Heart left ventricle (tissue), 16 donors: ENCODE data around the gene CST2. TPM values are rescaled to one million over a fixed set of nuclear protein-coding genes. Genes with fewer than 3 reads are reported as not detected.
"Not testable (repeated sequence)": the region's sequence is repeated elsewhere in the genome, so short reads cannot be mapped to it uniquely, and the experiment has no call there.

Source experiments
- ATAC-seq, 4 donors: fragments of 200-7000 bp; cut with Tn5 transposase; one replicate each; pipeline ENCODE4 v1.9.1; 2020 to 2022; ENCODE audit warnings: moderate library complexity in 4 of 4, mild to moderate bottlenecking in 3 of 4, moderate number of reproducible peaks in 1 of 4
- DNase-seq, 5 donors: peaks; one replicate each; pipeline ENCODE4 v3.0.0-alpha.2; 2020
- H3K27ac ChIP-seq, 12 donors: fragments of 200-600 bp; sonication (generic) in 4 of 12; one replicate each; pipeline versions ENCODE4 v1.5.0 to v1.8.0; 2016 to 2022; ENCODE audit warnings: mild to moderate bottlenecking in 2 of 12
- H3K27me3 ChIP-seq, 9 donors: fragments of 200-600 bp; sonication (generic) in 2 of 9; one replicate each; pipeline versions ENCODE4 v1.5.1 to v1.8.0; 2016 to 2022; ENCODE audit warnings: mild to moderate bottlenecking in 3 of 9
- H3K36me3 ChIP-seq, 9 donors: fragments of 200-600 bp; sonication (generic) in 2 of 9; one replicate each; pipeline versions ENCODE4 v1.5.0 to v1.8.0; 2018 to 2022; ENCODE audit warnings: mild to moderate bottlenecking in 2 of 9
- H3K4me1 ChIP-seq, 12 donors: fragments of 200-600 bp; sonication (generic) in 4 of 12; one replicate each; pipeline versions ENCODE4 v1.5.0 to v1.8.0; 2016 to 2022; ENCODE audit warnings: mild to moderate bottlenecking in 3 of 12
- H3K4me3 ChIP-seq, 12 donors: fragments of 200-600 bp; sonication (generic) in 4 of 12; one replicate each; pipeline versions ENCODE4 v1.5.0 to v1.8.0; 2017 to 2022; ENCODE audit warnings: mild to moderate bottlenecking in 9 of 12, moderate library complexity in 4 of 12
- H3K9me3 ChIP-seq, 12 donors: fragments of 200-600 bp; sonication (generic) in 4 of 12; one replicate each; pipeline versions ENCODE4 v1.5.0 to v1.8.0; 2016 to 2022; ENCODE audit warnings: mild to moderate bottlenecking in 1 of 12
- POLR2A ChIP-seq, 2 donors: fragments of 450-650 bp; IDR thresholded peaks; one replicate each; pipeline ENCODE4 v1.6.1; 2017; ENCODE audit warnings: antibody characterized with exemption in 2 of 2, mild to moderate bottlenecking in 2 of 2, moderate library complexity in 2 of 2
- WGBS, 4 donors: extraction: QIAGEN DNeasy Blood & Tissue Kit in 2 of 4; methylation state at CpG; one replicate each; pipeline versions ENCODE4 v1.1.5 to v1.1.7; 2013 to 2018; 5-methylcytosine and 5-hydroxymethylcytosine counted together
- intact Hi-C, 10 donors: fragments of 100-400 bp; cut with DNase I; formaldehyde crosslinking; loops; one replicate each; pipeline versions ENCODE4 v1.11.1 to v1.14.2; 2022
- polyA plus RNA-seq, 2 donors: library from polyadenylated mRNA; stranded (reverse); fragments of 200-250 nt; gene quantifications; one replicate each; pipeline ENCODE4 v1.2.3, GENCODE V29; 2013
- total RNA-seq, 9 donors: library from RNA; depleted of rRNA in 2 of 9; stranded (reverse); fragments of >200 nt in 2 of 9; fragmentation: NEBNext Ultra II Directional in 3 of 9; extraction: Animal tissue kit (Norgen Biotek cat#: 25700) in 3 of 9; gene quantifications; one replicate each; pipeline versions ENCODE4 v1.1.0 to v1.2.4, GENCODE V29; 2016 to 2023
- TF ChIP-seq, protein P1 (sequence below), 12 donors: fragments of 200-600 bp; sonication (generic) in 4 of 12; IDR thresholded peaks; one replicate each; pipeline versions ENCODE4 v1.5.0 to v1.8.0; 2018 to 2022; ENCODE audit warnings: antibody characterized with exemption in 12 of 12, mild to moderate bottlenecking in 5 of 12
- donor health status: ischemic (EF 13 %, LVEDD 7.1; RV severe dilation, severe dysfunction).
- donor health status: healthy with polysubstance abuse.
- donor health status: DM: no; HTN: yes; CAD: no.
- donor health status: DM: no; HTN: no; CAD: no.
- donor health status: ischemic (EF 25% LVEDD 6.9; RV normal size, moderate dysfunction).
- donor health status: ischemic (EF 25% LVEDD 5.7; RV mildly dilated, moderate dysfunction).
- donor health status: healthy.
- donor health status: DM: yes; HTN: yes; CAD: no.
- donor health status: ischemic (EF 35%, LVEDD 5.7; RV mildly dilated, moderate dysfunction).
- donor health status: nonischemic (EF 11% LVEDD 7.7; RV severe dilation, severe dysfunction).
- donor health status: DM: yes; HTN: yes; CAD: no.
- donor health status: PGD.
- donor health status: ischemic (EF 29% LVEDD 5.4; RV normal size, mild dysfunction).
- donor health status: nonischemic (EF 23%, LVEDD 6.1; RV moderate dilation, normal function).

The CST2 gene
- total and polyA plus RNA-seq, 11 donors, result 0.37 to 0.56 TPM; not detected in 9

DNA sequence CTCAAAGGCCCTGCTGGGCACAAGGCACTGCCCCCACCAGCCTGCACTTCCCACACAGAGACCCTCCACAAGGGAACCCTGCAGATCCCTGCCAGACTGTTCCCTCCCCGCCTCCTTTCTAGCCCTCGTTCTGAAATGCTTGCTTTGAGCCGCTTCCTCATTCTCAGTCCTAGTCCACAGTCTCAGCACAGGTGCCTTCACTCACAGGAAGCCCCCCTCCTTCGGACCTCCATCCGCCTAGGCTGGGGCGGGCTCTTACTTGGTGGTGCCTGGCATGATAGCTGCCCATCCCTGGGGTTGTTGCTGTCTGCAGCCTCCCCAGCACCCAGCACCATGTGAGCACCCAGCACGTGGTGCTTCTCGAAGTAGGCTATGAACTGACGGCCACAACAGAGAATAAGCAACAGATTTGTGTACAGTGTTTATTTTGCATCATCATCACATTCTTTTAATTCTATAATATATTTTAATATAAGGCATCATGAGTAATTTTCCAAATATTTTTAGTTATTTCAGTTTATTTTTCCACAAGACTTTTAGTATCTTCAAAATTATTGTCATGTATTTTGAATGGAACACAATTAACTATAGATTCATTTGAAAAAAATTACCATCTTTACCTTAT is 40.7 kb upstream of the CST2 start:
- DNase-seq, result no peak
- no peaks in the 10 kb centered on the region for H3K4me1 ChIP-seq
- no peaks in the 10 kb centered on the region for H3K36me3 ChIP-seq
- peaks cover 4 to 66% (median 9%) of the 10 kb centered on the region in 9 donors for H3K27me3 ChIP-seq
- ATAC-seq, result no peak
- TF ChIP-seq, protein P1, sequence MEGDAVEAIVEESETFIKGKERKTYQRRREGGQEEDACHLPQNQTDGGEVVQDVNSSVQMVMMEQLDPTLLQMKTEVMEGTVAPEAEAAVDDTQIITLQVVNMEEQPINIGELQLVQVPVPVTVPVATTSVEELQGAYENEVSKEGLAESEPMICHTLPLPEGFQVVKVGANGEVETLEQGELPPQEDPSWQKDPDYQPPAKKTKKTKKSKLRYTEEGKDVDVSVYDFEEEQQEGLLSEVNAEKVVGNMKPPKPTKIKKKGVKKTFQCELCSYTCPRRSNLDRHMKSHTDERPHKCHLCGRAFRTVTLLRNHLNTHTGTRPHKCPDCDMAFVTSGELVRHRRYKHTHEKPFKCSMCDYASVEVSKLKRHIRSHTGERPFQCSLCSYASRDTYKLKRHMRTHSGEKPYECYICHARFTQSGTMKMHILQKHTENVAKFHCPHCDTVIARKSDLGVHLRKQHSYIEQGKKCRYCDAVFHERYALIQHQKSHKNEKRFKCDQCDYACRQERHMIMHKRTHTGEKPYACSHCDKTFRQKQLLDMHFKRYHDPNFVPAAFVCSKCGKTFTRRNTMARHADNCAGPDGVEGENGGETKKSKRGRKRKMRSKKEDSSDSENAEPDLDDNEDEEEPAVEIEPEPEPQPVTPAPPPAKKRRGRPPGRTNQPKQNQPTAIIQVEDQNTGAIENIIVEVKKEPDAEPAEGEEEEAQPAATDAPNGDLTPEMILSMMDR (IDR thresholded peaks at IDR 0.05), result no peak
- no peak for TF ChIP-seq POLR2A (IDR thresholded peaks at IDR 0.05)
- H3K9me3 ChIP-seq, result peaks cover 0 to 12% (median 0%) of the 10 kb centered on the region in 12 donors
- intact Hi-C loops, result no loop called here
- no peak overlapping the region for H3K27ac ChIP-seq
- WGBS, 4 donors, result 45 to 61% (median 50%) methylated on average over 8 to 9 of the region's 9 CpGs
- H3K4me3 ChIP-seq, result no peak overlapping the region

DNA sequence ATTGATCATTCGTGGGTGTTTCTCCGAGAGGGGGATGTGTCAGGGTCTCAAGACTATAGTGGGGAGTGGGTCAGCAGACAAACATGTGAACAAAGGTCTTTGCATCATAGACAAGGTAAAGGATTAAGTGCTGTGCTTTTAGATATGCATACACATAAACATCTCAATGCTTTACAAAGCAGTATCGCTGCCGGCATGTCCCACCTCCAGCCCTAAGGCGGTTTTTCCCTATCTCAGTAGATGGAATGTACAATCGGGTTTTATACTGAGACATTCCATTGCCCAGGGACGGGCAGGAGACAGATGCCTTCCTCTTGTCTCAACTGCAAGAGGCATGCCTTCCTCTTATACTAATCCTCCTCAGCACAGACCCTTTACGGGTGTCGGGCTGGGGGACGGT is 34.2 kb upstream of the CST2 start:
- ATAC-seq, intact Hi-C loops, H3K4me1 ChIP-seq, H3K4me3 ChIP-seq, H3K27ac ChIP-seq, DNase-seq, H3K36me3 ChIP-seq: not testable (repeated sequence)
- Histone ChIP-seq H3K9me3 (peaks cover 0 to 12% (median 0%) of the 10 kb centered on the region in 12 donors), H3K27me3 (peaks cover 0 to 19% (median 0%) of the 10 kb centered on the region in 9 donors)
- WGBS, 4 donors, result 31 to 45% (median 35%) methylated on average over 9 to 10 of the region's 10 CpGs

DNA sequence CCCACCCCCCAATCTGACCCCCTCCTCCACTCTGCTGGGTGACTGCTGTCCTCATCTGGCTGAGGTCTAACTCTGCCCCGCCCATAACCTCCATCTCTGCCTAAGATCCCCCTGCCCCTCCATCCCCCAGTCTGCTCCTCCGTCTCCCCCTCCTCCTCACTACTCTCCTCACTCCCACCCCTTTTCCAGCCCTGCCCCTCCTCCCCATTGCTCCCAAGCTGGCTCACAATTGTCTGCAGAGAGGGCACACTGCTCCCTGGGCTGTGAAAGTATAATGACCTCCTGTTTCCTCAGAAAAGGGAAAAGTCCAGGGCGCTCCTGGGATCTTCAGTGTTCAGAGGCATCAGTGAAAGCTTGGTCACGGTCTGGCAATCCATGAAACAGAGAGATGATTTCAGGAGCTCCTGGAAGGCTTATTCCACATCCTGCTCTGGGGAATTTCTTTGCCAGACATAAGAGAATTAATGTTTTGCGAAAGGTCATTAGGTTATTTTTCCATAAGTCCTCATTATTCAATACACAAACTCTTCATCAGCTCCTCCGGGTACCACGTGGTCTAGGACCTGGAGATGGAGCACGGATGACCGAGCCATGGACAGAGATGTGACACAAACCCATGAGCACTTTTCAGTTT is 31.6 kb upstream of the CST2 start:
- intact Hi-C loops, result no loop called here
- Histone ChIP-seq H3K27ac (no peak overlapping the region), H3K36me3 (no peaks in the 10 kb centered on the region), H3K4me3 (no peak overlapping the region), H3K9me3 (peaks cover 0 to 7% (median 0%) of the 10 kb centered on the region in 12 donors), H3K27me3 (peaks cover 0 to 7% (median 0%) of the 10 kb centered on the region in 9 donors), H3K4me1 (no peaks in the 10 kb centered on the region)
- DNase-seq, result no peak
- TF ChIP-seq, protein P1 (IDR thresholded peaks at IDR 0.05), result no peak
- TF ChIP-seq POLR2A (IDR thresholded peaks at IDR 0.05), result no peak
- 52 to 60% (median 56%) methylated on average over 9 of the region's 9 CpGs for WGBS, 4 donors
- no peak for ATAC-seq

DNA sequence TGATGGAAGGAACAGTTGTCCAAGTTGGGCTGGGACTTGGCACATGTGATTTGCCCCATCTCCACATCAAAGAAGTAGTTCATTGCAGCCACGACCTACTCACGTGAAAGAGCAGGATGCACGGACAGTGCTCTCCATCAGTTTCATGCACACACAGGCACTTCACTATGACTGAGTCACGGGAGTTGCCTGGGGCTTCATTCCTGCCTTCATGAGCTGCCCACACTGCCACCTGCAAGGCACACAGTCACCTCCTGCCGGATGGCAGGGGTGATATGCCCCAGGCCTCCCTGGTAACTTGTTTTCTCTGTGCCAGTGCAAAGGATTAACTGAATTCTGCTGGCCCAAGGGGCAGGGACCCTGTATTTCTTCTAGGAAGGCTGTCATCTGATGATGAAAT is 30.2 kb upstream of the CST2 start:
- WGBS, 4 donors, result 70 to 85% (median 80%) methylated on average over 2 to 5 of the region's 5 CpGs
- ATAC-seq (no peak), DNase-seq (no peak)
- no peaks in the 10 kb centered on the region for H3K4me1 ChIP-seq
- H3K4me3 ChIP-seq, result no peak overlapping the region
- H3K36me3 ChIP-seq, result no peaks in the 10 kb centered on the region
- no peaks in the 10 kb centered on the region for H3K9me3 ChIP-seq
- TF ChIP-seq POLR2A (IDR thresholded peaks at IDR 0.05), result no peak
- peaks cover 0 to 4% (median 0%) of the 10 kb centered on the region in 9 donors for H3K27me3 ChIP-seq
- H3K27ac ChIP-seq, result no peak overlapping the region
- intact Hi-C loops, result no loop called here

DNA sequence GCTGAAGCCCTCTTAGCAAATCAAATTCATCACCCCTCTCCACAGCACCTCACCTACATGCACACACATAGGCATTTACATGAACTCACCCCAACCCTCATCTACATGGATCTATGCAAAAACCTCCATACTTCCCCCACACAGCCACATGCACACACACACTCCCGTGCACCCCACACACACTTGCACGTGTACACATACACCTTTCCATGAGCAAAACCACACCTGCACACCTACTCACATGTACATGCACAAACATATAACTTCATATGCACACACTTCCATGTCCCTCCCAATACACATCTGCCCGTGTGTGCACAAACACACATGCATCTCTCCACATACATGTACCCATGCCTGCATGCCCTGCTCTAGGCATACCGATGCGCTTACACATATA is 29.7 kb upstream of the CST2 start:
- no peak overlapping the region for H3K4me3 ChIP-seq
- H3K27ac ChIP-seq, result no peak overlapping the region
- no peaks in the 10 kb centered on the region for H3K36me3 ChIP-seq
- 88 to 92% (median 90%) methylated on average over 5 of the region's 5 CpGs for WGBS, 4 donors
- DNase-seq, result no peak
- TF ChIP-seq, protein P1 (IDR thresholded peaks at IDR 0.05), result no peak
- TF ChIP-seq POLR2A (IDR thresholded peaks at IDR 0.05), result no peak
- ATAC-seq, result no peak
- no peaks in the 10 kb centered on the region for H3K9me3 ChIP-seq
- H3K4me1 ChIP-seq, result no peaks in the 10 kb centered on the region
- peaks cover 0 to 4% (median 0%) of the 10 kb centered on the region in 9 donors for H3K27me3 ChIP-seq
- intact Hi-C loops, result no loop called here
